Stimulated activated CD8-positive, alpha-beta memory T cell treated with anti-CD3 and anti-CD28 coated beads, Interleukin-7, amount 100 ng/mL, for 48 hours (primary cell): ENCODE data around the gene ADAMTS16.

Experiments used
- DNase-seq, 2 donors: peaks; one replicate each; pipeline ENCODE4 v3.0.0-alpha.2; 2020; ENCODE audit warnings: low read depth in 1 of 2; ENCODE audit errors: extremely low read depth in 1 of 2

ADAMTS16 gene

GRCh38 chr5:5141339-5141599, 1.1 kb downstream of the ADAMTS16 start:
- DNase-seq, result no peak

GRCh38 chr5:5141625-5142525, 1.7 kb downstream of the ADAMTS16 start:
- peak in 1 of 2 donors; percentile 12 for DNase-seq

- DNase-seq, result no peak
Measured at GRCh38 chr5:5144441-5144840, 4.3 kb downstream of the ADAMTS16 start.

- DNase-seq, result no peak
Measured at GRCh38 chr5:5145651-5146529, 5.8 kb downstream of the ADAMTS16 start.

- DNase-seq, result no peak
Measured at GRCh38 chr5:5146530-5147160, 6.5 kb downstream of the ADAMTS16 start.

GRCh38 chr5:5149154-5149553, 9.0 kb downstream of the ADAMTS16 start:
- no peak for DNase-seq

- no peak for DNase-seq
Measured at GRCh38 chr5:5150667-5151066, 10.5 kb downstream of the ADAMTS16 start.

- DNase-seq, result no peak
Measured at GRCh38 chr5:5154733-5155132, 14.6 kb downstream of the ADAMTS16 start.

GRCh38 chr5:5155617-5156016, 15.5 kb downstream of the ADAMTS16 start:
- DNase-seq, result no peak

GRCh38 chr5:5156471-5157082, 16.4 kb downstream of the ADAMTS16 start:
- DNase-seq, result no peak

GRCh38 chr5:5158472-5158895, 18.4 kb downstream of the ADAMTS16 start:
- no peak for DNase-seq

GRCh38 chr5:5159282-5160103, 19.4 kb downstream of the ADAMTS16 start:
- no peak for DNase-seq

- no peak for DNase-seq
Measured at GRCh38 chr5:5164163-5164562, 24.0 kb downstream of the ADAMTS16 start.

GRCh38 chr5:5165541-5166002, 25.4 kb downstream of the ADAMTS16 start:
- no peak for DNase-seq

- DNase-seq, result no peak
Measured at GRCh38 chr5:5169466-5169865, 29.3 kb downstream of the ADAMTS16 start.

- DNase-seq, result no peak
Measured at GRCh38 chr5:5178136-5178535, 38.0 kb downstream of the ADAMTS16 start.

GRCh38 chr5:5178580-5178979, 38.5 kb downstream of the ADAMTS16 start:
- DNase-seq, result no peak

GRCh38 chr5:5179079-5179478, 38.9 kb downstream of the ADAMTS16 start:
- no peak for DNase-seq

- no peak for DNase-seq
Measured at GRCh38 chr5:5179597-5179996, 39.5 kb downstream of the ADAMTS16 start.

GRCh38 chr5:5181650-5182324, 41.7 kb downstream of the ADAMTS16 start:
- no peak for DNase-seq
